ENCODE measurements around the gene LRRC4B. TPM values are rescaled to one million over a fixed set of nuclear protein-coding genes. Genes with fewer than 3 reads are reported as not detected.

The LRRC4B gene
- polyA plus RNA-seq, 1 of the 3 experiments (the other 2 are of a cell fraction): 6.9 TPM

GRCh38 chr19:50599427-50599826 lies 31.2 kb upstream of the LRRC4B start:
- H3K9ac ChIP-seq: no peak overlapping the region
- 43% methylated on average over 9 of the region's 9 CpGs for WGBS (ENCODE audit: low lambda C conversion rate)
- TF ChIP-seq POLR2AphosphoS5 (IDR thresholded peaks at IDR 0.05; ENCODE audit: low read depth, low read length) (no peak), FOXJ3 (CRISPR knock-in tag; IDR thresholded peaks at IDR 0.05) (no peak), FOXM1 (IDR thresholded peaks at IDR 0.05; ENCODE audit: low read depth) (no peak), IRF3 (IDR thresholded peaks at IDR 0.05; ENCODE audit: low read depth, low read length) (no peak), TEAD4 (IDR thresholded peaks at IDR 0.05; ENCODE audit: borderline replicate concordance, insufficient read depth) (no peak), EZH2phosphoT487 (IDR thresholded peaks at IDR 0.05; ENCODE audit: borderline replicate concordance, low read depth) (no peak), TCF12 (IDR thresholded peaks at IDR 0.05) (no peak), JUND (IDR thresholded peaks at IDR 0.05) (no peak), CHD2 (IDR thresholded peaks at IDR 0.05; ENCODE audit: low read length, partially characterized antibody) (no peak), GATA2 (CRISPR knock-in tag; IDR thresholded peaks at IDR 0.05) (no peak)
- ChIA-PET POLR2A (no interaction called here), CTCF (no interaction called here)
- peaks cover 13% of the 10 kb centered on the region; the same call in 1 of the 2 replicates for H3K27me3 ChIP-seq (ENCODE audit: insufficient read depth)
- H3K9me3 ChIP-seq: no peaks in the 10 kb centered on the region
- H3K9me2 ChIP-seq: no peaks in the 10 kb centered on the region
- H2AFZ ChIP-seq (ENCODE audit: low read depth): no peak overlapping the region
- H3F3A ChIP-seq (replicated peaks; ENCODE audit: insufficient read depth): no peaks in the 10 kb centered on the region
- no peaks in the 10 kb centered on the region for H3K4me1 ChIP-seq (ENCODE audit: control insufficient read depth in 1 of 2, insufficient read depth in 2 of 2, low read depth in 1 of 2, low read length in 1 of 2)
- H3K4me3 ChIP-seq (ENCODE audit: low read depth in 2 of 2, low read length in 1 of 2): no peak overlapping the region
- no peak for DNase-seq
- no peaks in the 10 kb centered on the region for H3K79me2 ChIP-seq (ENCODE audit: insufficient read depth)
- no peaks in the 10 kb centered on the region for H4K20me1 ChIP-seq (ENCODE audit: insufficient read depth)
- no peak overlapping the region for H3K4me2 ChIP-seq
- H3K36me3 ChIP-seq (replicated peaks in 1 of 2; ENCODE audit: control insufficient read depth in 1 of 2, insufficient read depth in 2 of 2, low read length in 1 of 2): no peaks in the 10 kb centered on the region
- H3K27ac ChIP-seq (ENCODE audit: low read depth in 2 of 2, low read length in 1 of 2): no peak overlapping the region

- Histone ChIP-seq H3K27ac (ENCODE audit: low read depth in 2 of 2, low read length in 1 of 2) (no peak overlapping the region), H3K79me2 (ENCODE audit: insufficient read depth) (no peaks in the 10 kb centered on the region), H3K4me1 (ENCODE audit: control insufficient read depth in 1 of 2, insufficient read depth in 2 of 2, low read depth in 1 of 2, low read length in 1 of 2) (no peaks in the 10 kb centered on the region), H3K4me2 (no peak overlapping the region), H3K9ac (no peak overlapping the region), H2AFZ (ENCODE audit: low read depth) (no peak overlapping the region), H3K27me3 (ENCODE audit: insufficient read depth) (peaks cover 9% of the 10 kb centered on the region; the same call in 1 of the 2 replicates), H3K9me2 (no peaks in the 10 kb centered on the region), H3K36me3 (replicated peaks in 1 of 2; ENCODE audit: control insufficient read depth in 1 of 2, insufficient read depth in 2 of 2, low read length in 1 of 2) (no peaks in the 10 kb centered on the region), H3K4me3 (ENCODE audit: low read depth in 2 of 2, low read length in 1 of 2) (no peak overlapping the region), H3K9me3 (no peaks in the 10 kb centered on the region), H3F3A (replicated peaks; ENCODE audit: insufficient read depth) (no peaks in the 10 kb centered on the region), H4K20me1 (ENCODE audit: insufficient read depth) (no peaks in the 10 kb centered on the region)
- POLR2A ChIA-PET: interaction anchor here (0.7 kb wide), 1 partner anchor 37 kb away, joined by 3 read pairs; no protein-coding TSS in a partner anchor
- 74% methylated on average over 2 of the region's 3 CpGs for WGBS (ENCODE audit: low lambda C conversion rate)
- CTCF ChIA-PET: interaction anchor here (1.4 kb wide), 1 partner anchor 52 kb away, joined by 5 read pairs; no protein-coding TSS in a partner anchor
- no peak for DNase-seq
- TF ChIP-seq PBX3 (IDR thresholded peaks at IDR 0.05): no peak
- no peak for TF ChIP-seq ZBTB33 (IDR thresholded peaks at IDR 0.05; ENCODE audit: borderline replicate concordance, low read depth)
- TF ChIP-seq MEF2A (IDR thresholded peaks at IDR 0.05; ENCODE audit: borderline replicate concordance, low read depth): no peak
- TF ChIP-seq USF2 (IDR thresholded peaks at IDR 0.05; ENCODE audit: borderline replicate concordance, low read depth, low read length): no peak
- no peak for TF ChIP-seq NFIC (IDR thresholded peaks at IDR 0.05; ENCODE audit: borderline replicate concordance)
- no peak for TF ChIP-seq RAD21 (IDR thresholded peaks at IDR 0.05; ENCODE audit: low read length)
- no peak for TF ChIP-seq GATA2 (CRISPR knock-in tag; IDR thresholded peaks at IDR 0.05)
- no peak for TF ChIP-seq JUND (IDR thresholded peaks at IDR 0.05)
- no peak for TF ChIP-seq FOXM1 (IDR thresholded peaks at IDR 0.05; ENCODE audit: low read depth)
- TF ChIP-seq RCOR1 (IDR thresholded peaks at IDR 0.05; ENCODE audit: low read length): no peak
- no peak for TF ChIP-seq YY1 (IDR thresholded peaks at IDR 0.05; ENCODE audit: low read depth)
- TF ChIP-seq REST (IDR thresholded peaks at IDR 0.05; ENCODE audit: low read depth, low read length): no peak
- TF ChIP-seq MAX (IDR thresholded peaks at IDR 0.05; ENCODE audit: low read depth): no peak
Measured at GRCh38 chr19:50590191-50590590, 22.0 kb upstream of the LRRC4B start.

All from SK-N-SH (cell line).